GM13977 (cell line): ENCODE results near the gene FHIT.

Experiments
- DNase-seq: peaks from one replicate; pipeline ENCODE4 v3.0.0; 2012; ENCODE audit warnings: low spot score
- CTCF ChIP-seq: IDR thresholded peaks from 2 replicates; pipeline ENCODE4 v1.5.1; 2012; ENCODE audit warnings: mild to moderate bottlenecking, control low read depth; ENCODE audit not compliant: insufficient read depth; ENCODE audit errors: extremely low read depth, missing control alignments
- in situ Hi-C: fragments of 300-500 bp; cut with MboI; formaldehyde crosslinking; loops from one replicate; pipeline ENCODE4 v1.12.0; 2022; ENCODE audit warnings: low sequenced_read_pairs, low pct_unique_long_range_greater_than_20kb, mixed read lengths, inconsistent platforms; ENCODE audit not compliant: unreplicated experiment

The FHIT gene

GRCh38 chr3:60809857-60810610 is 441.2 kb downstream of the FHIT start:
- in situ Hi-C loops: no loop called here
- TF ChIP-seq CTCF: no peak
- no peak for DNase-seq

GRCh38 chr3:60803216-60804173 is 447.8 kb downstream of the FHIT start:
- no peak for DNase-seq
- no peak for TF ChIP-seq CTCF
- in situ Hi-C loops: no loop called here

- no peak for DNase-seq
- no peak for TF ChIP-seq CTCF
- in situ Hi-C loops: no loop called here
These were observed 449.9 kb downstream of the FHIT start for GRCh38 chr3:60801307-60801706.

GRCh38 chr3:60798456-60798855 is 452.8 kb downstream of the FHIT start:
- in situ Hi-C loops: no loop called here
- no peak for DNase-seq
- TF ChIP-seq CTCF: no peak

GRCh38 chr3:60792249-60792852 is 458.9 kb downstream of the FHIT start:
- no peak for DNase-seq
- TF ChIP-seq CTCF: no peak
- in situ Hi-C loops: no loop called here

- no peak for DNase-seq
- in situ Hi-C loops: no loop called here
These were observed 463.1 kb downstream of the FHIT start for GRCh38 chr3:60788185-60788584.

More at GRCh38 chr3:60788185-60788584, 463.1 kb downstream of the FHIT start:
- no peak for TF ChIP-seq CTCF
